ENCODE measurements around the gene PTCHD1.

DNA sequence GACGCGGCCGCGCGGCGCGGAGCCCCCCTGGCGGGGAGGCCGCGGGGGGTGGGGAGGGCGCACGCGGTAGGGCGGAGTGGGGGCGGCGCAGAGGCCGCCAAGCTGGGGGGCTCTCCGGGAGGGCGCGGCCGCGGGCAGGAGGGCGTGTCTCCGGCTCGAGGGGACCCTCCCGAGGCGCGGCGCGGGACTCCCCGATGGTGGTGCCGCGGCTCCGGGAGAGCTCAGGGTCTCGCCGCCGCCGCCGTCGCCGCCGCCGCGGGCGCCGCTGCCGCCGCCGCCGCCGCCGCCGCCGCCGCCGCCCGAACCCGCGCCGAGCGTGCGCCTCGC is 165 bp upstream of the PTCHD1 start:
- TF ChIP-seq CTCF (IDR thresholded peaks at IDR 0.05) (no peak), POLR2A (IDR thresholded peaks at IDR 0.05) (no peak)

Measured in body of pancreas (tissue), 4 donors.